ACHN (cell line): Measurements from ENCODE around the gene ASF1B.

Source experiments
- DNase-seq: peaks from one replicate; pipeline ENCODE4 v3.0.0-alpha.2; 2015
- in situ Hi-C: cut with HindIII; loops from 2 replicates; pipeline ENCODE4 v1.10.0; 2017; ENCODE audit warnings: low sequenced_read_pairs, low pct_ligation_motif_present, low pct_unique_long_range_greater_than_20kb

Gene ASF1B

GRCh38 chr19:14093117-14093823 is 43.1 kb downstream of the ASF1B start:
- DNase-seq, result no peak
- in situ Hi-C loops, result no loop called here

- no peak for DNase-seq
- in situ Hi-C loops, result no loop called here
These were observed 44.5 kb downstream of the ASF1B start for GRCh38 chr19:14091813-14092462.

GRCh38 chr19:14091081-14091812 is 45.1 kb downstream of the ASF1B start:
- DNase-seq, result peak; percentile 58
- in situ Hi-C loops, result no loop called here

- in situ Hi-C loops, result no loop called here
These were observed 45.8 kb downstream of the ASF1B start, which contains the start of gene SAMD1 for GRCh38 chr19:14090509-14091080. Gene SAMD1 (minus strand): TSS chr19:14090751.

GRCh38 chr19:14089662-14090508 is 46.5 kb downstream of the ASF1B start:
- in situ Hi-C loops, result no loop called here
- peak; percentile 59 for DNase-seq

More at GRCh38 chr19:14090509-14091080, 45.8 kb downstream of the ASF1B start, which contains the start of gene SAMD1:
- DNase-seq, result peak; percentile 84

- in situ Hi-C loops, result no loop called here
These were observed 47.1 kb downstream of the ASF1B start for GRCh38 chr19:14089412-14089661.

GRCh38 chr19:14088634-14089411 is 47.6 kb downstream of the ASF1B start:
- in situ Hi-C loops, result no loop called here
- no peak for DNase-seq

More at GRCh38 chr19:14089412-14089661, 47.1 kb downstream of the ASF1B start:
- no peak for DNase-seq

GRCh38 chr19:14086098-14086497 is 50.3 kb downstream of the ASF1B start:
- in situ Hi-C loops, result no loop called here
- no peak for DNase-seq

GRCh38 chr19:14085309-14085995 is 50.9 kb downstream of the ASF1B start, which contains the start of gene C19orf67:
Gene C19orf67 (minus strand): TSS chr19:14085783. CDS start chr19:14085627, 156 bp downstream.
- DNase-seq, result no peak
- in situ Hi-C loops, result no loop called here

GRCh38 chr19:14082675-14082960 is 53.8 kb downstream of the ASF1B start:
- in situ Hi-C loops, result no loop called here
- DNase-seq, result no peak

- DNase-seq, result no peak
- in situ Hi-C loops, result no loop called here
These were observed 54.4 kb downstream of the ASF1B start for GRCh38 chr19:14081797-14082674.

- peak; percentile 98 for DNase-seq
- in situ Hi-C loops, result no loop called here
These were observed 55.2 kb downstream of the ASF1B start for GRCh38 chr19:14080887-14081796.

- no peak for DNase-seq
- in situ Hi-C loops, result no loop called here
These were observed 58.0 kb downstream of the ASF1B start for GRCh38 chr19:14078411-14078810.

GRCh38 chr19:14073925-14074838 is 62.2 kb downstream of the ASF1B start:
- in situ Hi-C loops, result no loop called here
- DNase-seq, result peak; percentile 19
